Erythroblast (primary cell): ENCODE results near the gene NUAK1.
"Not testable (repeated sequence)": the region's sequence is repeated elsewhere in the genome, so short reads cannot be mapped to it uniquely, and the experiment has no call there.

Experiments used
- DNase-seq, 2 experiments: peaks; one replicate each; lab custom pipeline; 2025; lab: John Stamatoyannopoulos, UW
- GATA1 ChIP-seq: IDR thresholded peaks from 2 replicates; pipeline ENCODE4 v1.6.1; 2011; ENCODE audit warnings: low read depth, mild to moderate bottlenecking, control low read depth, low read length, moderate library complexity
- POLR2A ChIP-seq: IDR thresholded peaks from 2 replicates; pipeline ENCODE4 v1.6.1; 2011; ENCODE audit warnings: mild to moderate bottlenecking, low read length

The NUAK1 gene

DNA sequence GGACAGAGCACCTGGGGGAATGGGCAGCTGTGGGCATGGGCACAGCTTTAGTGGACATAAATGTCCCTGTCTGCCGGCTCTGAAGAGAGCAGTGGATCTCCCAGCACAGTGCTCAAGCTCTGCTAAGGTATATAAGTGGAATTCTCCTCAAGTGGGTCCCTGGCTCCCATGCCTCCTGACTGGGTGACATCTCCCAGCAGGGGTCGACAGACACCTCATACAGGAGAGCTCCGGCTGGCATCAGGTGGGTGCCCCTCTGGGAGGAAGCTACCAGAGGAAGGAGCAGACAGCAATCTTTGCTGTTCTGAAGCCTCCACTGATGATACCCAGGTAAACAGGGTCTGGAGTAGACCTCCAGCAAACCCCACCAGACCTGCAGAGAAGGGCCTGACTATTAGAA, 25.0 kb upstream of the NUAK1 start:
- no peak for DNase-seq
- no peak for TF ChIP-seq GATA1
- TF ChIP-seq POLR2A = no peak

DNA sequence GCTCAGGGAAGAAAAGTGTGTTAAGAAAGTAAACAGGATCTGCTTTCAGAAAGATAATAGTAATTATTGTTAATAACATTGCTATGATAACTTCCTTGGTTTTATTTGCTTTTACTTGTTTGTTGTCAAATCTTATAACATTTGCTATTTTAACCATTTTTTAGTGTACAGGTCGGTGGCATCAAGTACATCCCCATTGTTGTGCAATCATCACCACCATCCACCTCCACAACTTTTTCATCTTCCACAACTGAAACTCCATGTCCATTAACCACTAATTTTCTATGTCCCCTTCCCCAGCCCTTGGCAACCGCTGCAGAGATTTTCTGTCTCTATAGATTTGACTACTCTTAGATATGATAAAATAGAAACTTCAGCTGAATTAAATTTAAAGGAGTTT, 22.7 kb upstream of the NUAK1 start:
- DNase-seq = no peak
- TF ChIP-seq POLR2A = no peak
- TF ChIP-seq GATA1 = no peak

DNA sequence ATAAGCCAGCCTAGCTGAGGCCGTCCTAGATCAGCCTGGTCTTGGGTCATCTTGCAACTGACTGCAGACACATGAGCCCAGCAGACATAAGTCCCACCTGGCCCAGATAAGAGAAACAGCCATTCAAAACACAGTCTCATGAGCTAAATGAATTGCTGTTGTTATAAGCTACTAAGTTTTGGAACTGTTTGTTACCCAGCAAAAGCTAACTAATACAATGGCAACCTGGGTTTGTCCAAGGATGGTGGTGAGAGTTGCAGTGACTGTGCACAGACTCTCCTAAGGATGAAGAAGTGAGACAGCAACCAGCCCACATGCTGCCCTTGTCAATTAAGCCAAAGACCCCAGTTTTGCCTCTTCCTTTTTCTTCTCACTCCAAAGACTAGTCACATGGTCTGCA, 22.2 kb upstream of the NUAK1 start:
- TF ChIP-seq POLR2A (no peak), GATA1 (no peak)
- DNase-seq = no peak

DNA sequence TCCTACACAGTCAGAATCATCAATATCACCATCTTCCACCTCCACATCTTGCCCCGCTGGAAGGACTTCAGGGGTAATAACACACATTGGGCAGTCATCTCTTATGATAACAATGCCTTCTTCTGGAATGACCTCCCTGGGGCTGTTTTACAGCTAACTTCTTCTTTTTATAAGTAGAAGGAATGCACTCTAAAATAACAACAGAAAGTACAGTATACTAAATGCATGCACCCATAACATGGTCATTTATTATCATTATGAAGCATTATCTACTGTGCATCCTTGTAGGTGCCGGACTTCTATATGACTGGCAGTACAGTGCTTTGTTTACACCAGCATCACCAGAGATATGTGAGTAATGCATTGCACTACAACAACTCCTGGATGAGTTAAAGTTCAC, 19.0 kb upstream of the NUAK1 start:
- TF ChIP-seq POLR2A = no peak
- no peak for TF ChIP-seq GATA1
- DNase-seq = no peak

DNA sequence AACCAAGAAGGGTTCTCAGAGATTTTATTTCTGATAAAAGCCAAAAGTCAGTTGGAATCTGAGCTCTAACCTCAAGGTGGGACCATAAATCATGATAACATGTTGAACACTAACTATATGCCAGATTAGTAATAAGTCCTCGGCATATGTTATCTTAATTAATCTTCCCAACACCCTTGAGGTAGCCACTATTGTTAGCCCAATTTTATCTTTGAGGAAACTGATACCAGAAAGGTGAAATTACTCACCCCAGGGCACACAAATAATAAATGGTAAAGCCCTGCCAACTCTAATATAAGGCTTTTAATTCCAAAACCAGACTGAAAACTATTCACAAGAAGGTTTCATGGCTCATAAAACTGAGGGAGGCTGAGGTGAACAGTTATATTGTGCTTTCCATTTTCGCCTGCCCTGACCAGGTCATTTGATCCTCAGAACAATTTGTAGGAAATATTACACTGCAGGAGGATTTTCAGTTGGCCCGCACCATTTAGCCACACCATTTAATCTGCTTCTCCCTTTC, 16.1 kb upstream of the NUAK1 start:
- no peak for DNase-seq
- no peak for TF ChIP-seq GATA1
- no peak for TF ChIP-seq POLR2A

DNA sequence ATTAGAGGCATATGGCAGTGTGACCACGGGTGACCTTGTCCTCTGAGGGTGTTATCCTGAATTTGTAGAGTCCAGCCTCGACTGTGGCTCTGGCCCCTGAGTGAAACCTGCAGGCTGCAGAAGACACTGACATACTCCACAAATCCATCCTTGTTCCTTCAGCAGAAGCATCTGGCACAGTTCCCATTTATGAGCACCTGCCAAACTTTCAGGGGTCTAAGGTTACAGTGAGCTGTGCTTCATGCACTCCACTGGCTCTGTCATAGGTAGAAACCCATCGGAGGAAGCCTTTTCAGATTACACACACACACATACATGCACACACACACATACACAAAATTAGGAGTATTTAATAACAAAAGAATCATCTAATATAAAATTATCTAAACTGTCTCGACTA, 13.6 kb upstream of the NUAK1 start:
- TF ChIP-seq GATA1 (no peak), POLR2A (no peak)
- no peak for DNase-seq

DNA sequence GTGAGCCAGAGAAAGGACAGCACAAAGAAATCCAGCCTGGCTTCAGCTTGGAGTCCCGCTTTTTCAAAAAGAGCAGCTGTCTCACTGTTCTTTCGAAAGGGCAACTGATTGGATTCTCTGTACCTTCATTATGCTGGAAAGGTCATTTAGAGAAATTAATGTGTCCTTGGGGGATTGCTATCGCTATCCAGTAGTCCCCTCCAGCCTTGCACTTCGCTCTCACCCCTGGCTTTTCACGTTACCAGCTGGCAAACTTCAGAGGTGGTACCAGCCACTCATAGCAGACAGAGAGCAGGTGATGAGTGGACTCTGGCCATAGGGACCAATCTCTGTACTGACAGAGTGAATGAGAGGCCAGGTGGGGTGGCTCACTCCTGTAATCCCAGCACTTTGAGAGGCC, 11.8 kb upstream of the NUAK1 start:
- TF ChIP-seq POLR2A (no peak), GATA1 (no peak)

DNA sequence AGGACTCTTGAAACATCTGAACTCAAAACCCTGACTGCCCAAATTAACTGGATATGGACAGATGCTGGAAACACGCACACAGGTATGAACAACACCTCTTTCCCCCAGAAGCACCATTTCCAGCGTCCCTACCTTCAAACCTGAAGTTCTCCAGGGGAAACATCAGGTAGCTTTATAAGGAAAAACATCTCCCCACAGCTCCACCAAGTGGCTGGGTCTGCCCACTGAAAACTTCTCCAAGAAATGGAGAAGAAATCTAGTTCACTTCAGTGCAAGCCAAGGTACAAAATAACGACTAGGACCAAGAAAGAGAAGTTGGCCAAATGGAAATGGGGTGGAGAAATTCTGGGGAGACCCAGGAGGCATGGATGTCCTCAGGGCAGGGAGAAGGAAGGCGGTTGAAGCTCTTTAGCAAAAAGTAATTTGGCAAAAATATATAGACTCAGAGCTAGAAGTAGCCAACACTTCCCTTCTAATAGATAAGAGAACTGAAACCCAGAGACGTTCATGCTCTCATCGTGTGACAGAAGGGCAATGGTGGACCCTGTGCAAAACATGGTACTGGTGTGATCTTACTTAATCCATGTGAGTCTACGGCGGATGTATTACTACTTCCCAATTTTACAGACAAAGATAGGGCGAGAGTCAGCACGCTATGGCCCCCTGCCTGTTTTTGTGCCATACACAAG, 10.5 kb upstream of the NUAK1 start:
- DNase-seq = no peak
- no peak for TF ChIP-seq POLR2A
- TF ChIP-seq GATA1 = no peak

More for the DNA sequence above, 11.8 kb upstream of the NUAK1 start:
- no peak for DNase-seq

DNA sequence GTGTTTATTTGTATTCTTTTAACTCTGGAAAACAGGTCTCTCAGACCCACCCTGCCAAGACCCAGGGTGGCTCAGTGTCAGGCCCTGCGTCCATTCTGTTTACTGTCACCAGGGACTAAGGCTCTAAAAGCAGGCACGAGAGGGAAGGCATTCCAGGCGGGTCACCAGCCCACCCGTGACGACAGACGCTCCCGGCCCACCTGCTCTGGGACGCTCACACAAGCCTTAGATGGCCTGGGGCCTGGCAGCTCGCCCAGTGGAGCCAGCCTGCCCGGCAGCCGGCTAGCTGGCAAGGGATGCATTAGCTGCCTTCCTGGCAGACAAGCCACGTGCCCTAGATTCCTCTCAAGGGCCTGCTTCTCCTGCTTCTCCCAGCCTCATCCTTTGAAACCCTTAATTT, 9.2 kb upstream of the NUAK1 start:
- no peak for DNase-seq
- no peak for TF ChIP-seq GATA1
- TF ChIP-seq POLR2A = no peak

DNA sequence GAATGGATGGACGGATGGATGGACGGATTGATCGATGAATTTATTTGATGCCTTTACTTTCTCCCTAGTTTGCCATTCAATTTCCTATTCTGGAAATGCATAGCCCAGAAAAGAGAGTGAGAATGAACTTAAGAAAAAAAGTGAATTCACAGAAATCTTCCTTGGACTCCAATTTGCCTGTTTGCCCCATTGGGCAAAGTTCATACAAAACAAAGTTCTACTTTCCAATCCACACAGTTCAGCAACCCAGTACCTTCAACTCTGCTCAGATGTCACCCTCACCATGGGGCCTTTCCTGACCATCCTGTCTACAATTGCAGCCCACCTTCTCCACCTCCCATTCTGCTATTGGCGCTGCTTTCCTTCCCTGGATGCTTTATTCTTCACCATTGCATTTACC, 8.2 kb upstream of the NUAK1 start:
- no peak for TF ChIP-seq GATA1
- no peak for TF ChIP-seq POLR2A
- DNase-seq = no peak

DNA sequence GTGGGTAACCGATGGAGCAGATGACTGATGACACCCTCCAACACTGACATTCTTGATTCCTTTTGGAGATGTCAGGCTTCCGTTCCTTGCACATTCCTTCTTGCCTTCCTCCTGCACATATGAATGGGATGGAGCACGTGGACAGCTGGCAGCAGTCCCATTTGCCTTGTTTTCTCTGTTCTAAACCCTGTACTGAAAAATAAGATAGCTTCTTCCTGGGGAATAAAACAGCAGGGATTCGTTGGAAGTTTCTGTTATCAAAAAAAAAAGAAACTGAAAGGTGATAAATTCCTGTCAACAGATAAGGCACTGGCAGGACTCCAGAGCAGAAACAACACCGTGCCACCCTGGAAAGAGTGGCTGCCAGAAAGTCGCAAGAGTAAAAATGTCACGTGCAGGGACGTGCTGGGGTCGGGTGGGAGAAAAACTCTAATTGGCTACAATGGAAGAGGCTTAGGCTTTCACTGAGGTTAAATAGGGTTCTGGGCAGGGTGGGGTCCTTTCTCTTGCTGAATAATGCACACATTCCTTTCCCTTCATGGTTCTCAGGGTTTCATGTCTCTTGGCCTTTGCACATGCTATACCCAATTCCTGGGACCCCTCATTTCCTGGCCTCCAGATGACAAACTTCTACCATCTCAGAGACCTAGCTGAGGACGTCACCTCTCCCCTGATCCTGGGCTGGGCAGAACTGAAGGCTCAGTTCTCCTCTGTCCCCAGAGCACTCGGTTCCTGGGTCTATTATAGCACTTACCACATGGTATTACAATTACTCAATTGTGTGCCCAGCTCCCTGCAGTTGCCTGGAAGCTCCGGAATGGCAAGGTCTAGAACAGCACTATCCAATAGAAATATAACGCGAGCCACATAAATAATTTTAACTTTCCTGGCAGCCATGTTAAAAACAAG, 7.0 kb upstream of the NUAK1 start:
- DNase-seq = no peak
- TF ChIP-seq GATA1 (no peak), POLR2A (no peak)

DNA sequence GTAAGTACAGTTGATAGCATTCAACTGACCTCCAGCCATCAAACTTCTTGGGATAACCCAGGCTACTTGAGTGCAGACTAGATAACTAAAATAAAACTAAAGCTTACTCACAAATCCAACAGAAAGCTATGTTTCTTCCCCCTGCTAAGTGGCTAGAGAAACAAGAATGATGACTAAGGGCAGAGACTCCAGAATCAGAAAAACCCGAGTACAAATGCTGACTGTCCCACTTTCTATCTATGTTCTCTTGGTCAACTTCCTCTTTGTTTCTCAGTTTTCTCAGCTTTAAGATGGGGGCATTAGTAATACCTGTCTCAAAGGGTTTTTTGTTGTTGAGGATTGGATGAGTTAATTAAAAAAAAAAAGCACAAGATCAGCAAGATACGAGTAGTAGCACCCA, 6.1 kb upstream of the NUAK1 start:
- no peak for DNase-seq
- TF ChIP-seq POLR2A (no peak), GATA1 (no peak)

DNA sequence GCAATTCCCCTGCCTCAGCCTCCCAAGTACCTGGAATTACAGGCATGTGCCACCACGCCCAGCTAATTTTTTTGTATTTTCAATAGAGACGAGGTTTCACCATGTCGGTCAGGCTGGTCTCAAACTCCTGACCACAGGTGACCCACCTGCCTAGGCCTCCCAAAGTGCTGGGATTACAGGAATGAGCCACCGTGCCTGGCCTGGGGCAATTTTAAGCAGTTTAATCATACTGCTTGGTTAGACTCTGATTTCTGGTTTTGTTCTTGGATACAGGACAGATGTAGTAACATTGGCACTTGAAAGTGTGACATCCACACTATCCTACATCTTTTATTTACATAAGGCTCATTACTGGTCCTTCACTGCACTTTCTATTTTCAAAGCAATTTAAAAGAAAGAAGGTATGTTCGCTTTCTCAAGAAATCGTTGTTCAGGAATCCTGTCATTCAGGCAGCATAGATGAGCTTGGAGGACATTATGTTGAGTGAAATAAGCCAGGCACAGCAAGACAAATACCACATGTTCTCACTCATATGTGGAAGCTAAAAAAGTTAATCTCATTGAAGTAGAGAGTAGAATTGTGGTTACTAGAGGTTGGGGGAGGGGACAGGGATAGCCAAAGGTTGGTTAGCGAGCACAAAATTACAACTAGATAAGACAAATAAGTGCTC, 4.0 kb upstream of the NUAK1 start:
- DNase-seq = no peak
- TF ChIP-seq POLR2A (no peak), GATA1 (no peak)

DNA sequence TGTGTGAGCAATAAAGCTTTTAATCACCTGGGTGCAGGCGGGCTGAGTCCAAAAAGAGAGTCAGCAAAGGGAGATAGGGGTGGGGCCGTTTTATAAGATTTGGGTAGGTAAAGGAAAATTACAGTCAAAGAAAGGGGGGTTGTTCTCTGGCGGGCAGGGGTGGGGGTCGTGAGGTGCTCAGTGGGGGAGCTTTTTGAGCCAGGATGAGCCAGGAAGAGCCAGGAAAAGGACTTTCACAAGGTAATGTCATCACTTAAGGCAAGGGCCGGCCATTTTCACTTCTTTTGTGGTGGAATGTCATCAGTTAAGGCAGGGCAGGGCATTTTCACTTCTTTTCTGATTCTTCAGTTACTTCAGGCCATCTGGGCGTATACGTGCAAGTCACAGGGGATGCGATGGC, 3.2 kb upstream of the NUAK1 start:
- not testable (repeated sequence) for DNase-seq
